Thyroid gland (tissue), 4 donors: ENCODE measurements around the gene TMEM59L. TPM values are rescaled to one million over a fixed set of nuclear protein-coding genes. Genes with fewer than 3 reads are reported as not detected.

Source experiments
- DNase-seq, 2 donors: peaks; one replicate each; pipeline ENCODE4 v3.0.0-alpha.2; 2019
- H3K27ac ChIP-seq, 3 donors: fragments of 200-600 bp; sonication (generic); 1 replicate in 2 of 3; 2 replicates in 1 of 3; pipeline ENCODE4 v1.5.1; 2016 to 2019; ENCODE audit warnings: mild to moderate bottlenecking in 1 of 3, moderate library complexity in 1 of 3
- H3K27me3 ChIP-seq: fragments of 200-600 bp; sonication (generic); one replicate; pipeline ENCODE4 v1.5.1; 2019
- H3K36me3 ChIP-seq, 2 donors: fragments of 200-600 bp; sonication (generic); one replicate each; pipeline ENCODE4 v1.5.1; 2016 to 2019
- H3K4me1 ChIP-seq, 2 donors: fragments of 200-600 bp; sonication (generic); one replicate each; pipeline ENCODE4 v1.5.1; 2017 to 2019
- H3K4me3 ChIP-seq, 3 donors: fragments of 200-600 bp; sonication (generic); replicated peaks in 1 of 3; 1 replicate in 2 of 3; 2 replicates in 1 of 3; pipeline ENCODE4 v1.5.1; 2016; ENCODE audit warnings: mild to moderate bottlenecking in 1 of 3
- H3K9me3 ChIP-seq: fragments of 200-600 bp; sonication (generic); one replicate; pipeline ENCODE4 v1.5.1; 2017
- POLR2A ChIP-seq, 2 donors: fragments of 450-650 bp; IDR thresholded peaks; one replicate each; pipeline ENCODE4 v1.6.1; 2017; ENCODE audit warnings: antibody characterized with exemption in 2 of 2, mild to moderate bottlenecking in 2 of 2, moderate library complexity in 1 of 2
- WGBS, 2 donors: methylation state at CpG; one replicate each; pipeline ENCODE4 v1.1.5; 2017; 5-methylcytosine and 5-hydroxymethylcytosine counted together
- intact Hi-C: fragments of 100-400 bp; cut with DNase I; formaldehyde crosslinking; loops from one replicate; pipeline ENCODE4 v1.15.1; 2023
- small RNA-seq: library from RNA; depleted of rRNA; stranded (forward); fragments of <200 nt; gene quantifications from one replicate; pipeline ENCODE3, GENCODE V24; 2016
- total RNA-seq, 4 donors: library from RNA; depleted of rRNA; stranded (reverse); fragments of >200 nt; gene quantifications; one replicate each; pipeline ENCODE4 v1.2.3, GENCODE V29; 2016
- TF ChIP-seq, protein P1 (sequence below), 6 experiments: fragments of 200-600 bp in 3 of 6; fragments of 450-650 bp in 3 of 6; sonication (generic) in 3 of 6; IDR thresholded peaks; one replicate each; pipeline ENCODE4 v1.5.1; 2016 to 2019; ENCODE audit warnings: antibody characterized with exemption in 6 of 6, mild to moderate bottlenecking in 2 of 6, inconsistent platforms in 1 of 6, moderate library complexity in 1 of 6

The TMEM59L gene
- total RNA-seq, 4 donors from 2014 or later: 1.3 to 3.1 (median 2.3) TPM

DNA sequence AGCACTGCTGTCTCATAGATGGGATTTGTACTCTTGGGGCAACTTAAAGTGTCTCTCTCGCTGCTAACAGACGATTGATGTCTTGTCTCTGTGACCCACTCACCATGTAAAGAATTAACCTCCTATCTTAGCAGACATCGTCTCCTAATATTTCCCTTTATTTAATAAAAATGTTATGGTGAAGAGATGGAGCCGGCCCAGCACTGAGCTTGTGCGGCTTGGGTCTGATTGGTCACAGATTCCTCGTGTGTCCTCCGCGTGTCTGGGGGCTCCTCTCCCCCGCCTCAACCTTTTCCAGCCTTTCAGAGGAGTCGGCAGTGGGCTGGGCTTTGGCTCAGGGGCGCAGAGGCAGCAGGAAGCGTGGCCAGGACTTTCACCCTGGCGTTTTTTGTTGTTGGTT lies 57.6 kb downstream of the TMEM59L start:
- intact Hi-C loops: loop anchor here (10.0 kb wide), 1 partner anchor 226 kb away; no protein-coding TSS in a partner anchor
- DNase-seq: no peak
- TF ChIP-seq POLR2A (IDR thresholded peaks at IDR 0.05): no peak
- TF ChIP-seq, protein P1, sequence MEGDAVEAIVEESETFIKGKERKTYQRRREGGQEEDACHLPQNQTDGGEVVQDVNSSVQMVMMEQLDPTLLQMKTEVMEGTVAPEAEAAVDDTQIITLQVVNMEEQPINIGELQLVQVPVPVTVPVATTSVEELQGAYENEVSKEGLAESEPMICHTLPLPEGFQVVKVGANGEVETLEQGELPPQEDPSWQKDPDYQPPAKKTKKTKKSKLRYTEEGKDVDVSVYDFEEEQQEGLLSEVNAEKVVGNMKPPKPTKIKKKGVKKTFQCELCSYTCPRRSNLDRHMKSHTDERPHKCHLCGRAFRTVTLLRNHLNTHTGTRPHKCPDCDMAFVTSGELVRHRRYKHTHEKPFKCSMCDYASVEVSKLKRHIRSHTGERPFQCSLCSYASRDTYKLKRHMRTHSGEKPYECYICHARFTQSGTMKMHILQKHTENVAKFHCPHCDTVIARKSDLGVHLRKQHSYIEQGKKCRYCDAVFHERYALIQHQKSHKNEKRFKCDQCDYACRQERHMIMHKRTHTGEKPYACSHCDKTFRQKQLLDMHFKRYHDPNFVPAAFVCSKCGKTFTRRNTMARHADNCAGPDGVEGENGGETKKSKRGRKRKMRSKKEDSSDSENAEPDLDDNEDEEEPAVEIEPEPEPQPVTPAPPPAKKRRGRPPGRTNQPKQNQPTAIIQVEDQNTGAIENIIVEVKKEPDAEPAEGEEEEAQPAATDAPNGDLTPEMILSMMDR (IDR thresholded peaks at IDR 0.05): no peak
- Histone ChIP-seq H3K4me3 (no peak overlapping the region), H3K27ac (no peak overlapping the region), H3K36me3 (peaks cover 22 to 27% of the 10 kb centered on the region in 2 donors), H3K4me1 (peaks cover 4 to 28% of the 10 kb centered on the region in 2 donors), H3K27me3 (no peaks in the 10 kb centered on the region), H3K9me3 (no peaks in the 10 kb centered on the region)
- 81 to 86% methylated on average over 13 of the region's 13 CpGs for WGBS, 2 donors

Small RNAs within 50 kb of the gene (small RNA-seq; reads per million reads assigned to genes)
- not detected for gene RN7SL155P

Other genes starting within 250 kb of the TMEM59L start
- gene GDF15, start 226.7 kb upstream of the TMEM59L start, total RNA-seq: 1 to 10 TPM in 3 of 4 donors, not detected in 1; 3.7 to 9.9 (median 5.1) TPM
- 1 to 10 TPM; 1.1 to 7.1 (median 2.2) TPM for gene LRRC25, start 215.2 kb upstream of the TMEM59L start, total RNA-seq
- gene SSBP4, start 193.5 kb upstream of the TMEM59L start, total RNA-seq: 10 to 100 TPM; 40.5 to 75.6 (median 56.1) TPM
- 10 to 100 TPM; 12.7 to 24.2 (median 22.9) TPM for gene ISYNA1, start 174.7 kb upstream of the TMEM59L start, total RNA-seq
- 10 to 100 TPM; 10.8 to 31.0 (median 11.5) TPM for gene ELL, start 90.8 kb upstream of the TMEM59L start, total RNA-seq
- gene FKBP8, start 69.3 kb upstream of the TMEM59L start, total RNA-seq: 100 to 1,000 TPM; 238 to 394 (median 314) TPM
- gene KXD1, start 55.0 kb upstream of the TMEM59L start, total RNA-seq: 100 to 1,000 TPM in 2 of 4 donors, 10 to 100 TPM in 2; 98.1 to 117 (median 103) TPM
- gene UBA52, start 41.0 kb upstream of the TMEM59L start, total RNA-seq: 100 to 1,000 TPM; 395 to 726 (median 521) TPM
- 100 to 1,000 TPM in 2 of 4 donors, 10 to 100 TPM in 2; 57.4 to 137 (median 101) TPM for gene REX1BD, start 24.1 kb upstream of the TMEM59L start, total RNA-seq
- gene CRLF1, start 6.1 kb upstream of the TMEM59L start, total RNA-seq: 100 to 1,000 TPM in 2 of 4 donors, 10 to 100 TPM in 2; 87.2 to 140 (median 101) TPM
- gene KLHL26, start 24.2 kb downstream of the TMEM59L start, total RNA-seq: 10 to 100 TPM; 13.4 to 20.2 (median 15.9) TPM
- gene CRTC1, start 70.8 kb downstream of the TMEM59L start, total RNA-seq: 10 to 100 TPM; 12.3 to 15.9 (median 13.1) TPM
- 10 to 100 TPM in 1 of 4 donors, 1 to 10 TPM in 1, under 1 TPM in 2; 0.33 to 33.3 (median 1.9) TPM for gene COMP, start 178.4 kb downstream of the TMEM59L start, total RNA-seq
- gene UPF1, start 219.1 kb downstream of the TMEM59L start, total RNA-seq: 100 to 1,000 TPM in 1 of 4 donors, 10 to 100 TPM in 3; 56.7 to 122 (median 79.6) TPM